Astrocyte (in vitro differentiated cells and primary cell): ENCODE measurements around the gene CASTOR1. TPM values are rescaled to one million over a fixed set of nuclear protein-coding genes. Genes with fewer than 3 reads are reported as not detected.

Source experiments
- DNase-seq: peaks from one replicate; pipeline ENCODE4 v3.0.0-alpha.2; 2010; ENCODE audit warnings: low read depth
- FAIRE-seq: peaks from 2 replicates; lab custom pipeline; 2011; peaks lifted over from hg19 to GRCh38; lab: Jason Lieb, UNC
- H2AFZ ChIP-seq: 2 replicates; pipeline ENCODE4 v1.6.0; 2012; ENCODE audit warnings: low read depth, low read length, inconsistent platforms
- H3K27ac ChIP-seq: 2 replicates; pipeline ENCODE4 v1.5.1; 2011; ENCODE audit warnings: low read depth, low read length, inconsistent platforms
- H3K27me3 ChIP-seq: 2 replicates; pipeline ENCODE4 v1.6.0; 2011; ENCODE audit warnings: low read length, inconsistent platforms; ENCODE audit not compliant: insufficient read depth
- H3K36me3 ChIP-seq: 2 replicates; pipeline ENCODE4 v1.5.1; 2011; ENCODE audit warnings: low read length, inconsistent platforms; ENCODE audit not compliant: insufficient read depth
- H3K4me1 ChIP-seq: 2 replicates; pipeline ENCODE4 v1.5.1; 2011; ENCODE audit warnings: low read length, inconsistent platforms; ENCODE audit not compliant: insufficient read depth
- H3K4me2 ChIP-seq: 2 replicates; pipeline ENCODE4 v1.6.0; 2012; ENCODE audit warnings: low read length, inconsistent platforms
- H3K4me3 ChIP-seq: 2 replicates; pipeline ENCODE4 v1.5.1; 2011; ENCODE audit warnings: low read depth, mild to moderate bottlenecking, low read length, inconsistent platforms; ENCODE audit not compliant: insufficient read depth
- H3K79me2 ChIP-seq: 2 replicates; pipeline ENCODE4 v1.6.0; 2012; ENCODE audit warnings: mild to moderate bottlenecking, low read length, inconsistent platforms; ENCODE audit not compliant: insufficient read depth
- H3K9ac ChIP-seq: 2 replicates; pipeline ENCODE4 v1.6.0; 2012; ENCODE audit warnings: mild to moderate bottlenecking, low read length, inconsistent platforms
- H3K9me3 ChIP-seq: 2 replicates; pipeline ENCODE4 v1.5.1; 2012; ENCODE audit warnings: low read depth, mild to moderate bottlenecking, low read length, inconsistent platforms; ENCODE audit not compliant: insufficient read depth
- H4K20me1 ChIP-seq: 2 replicates; pipeline ENCODE4 v1.6.0; 2012; ENCODE audit warnings: low read length, inconsistent platforms; ENCODE audit not compliant: insufficient read depth
- H3K27ac Mint-ChIP-seq: one replicate; pipeline ENCODE4 v1.8.0; 2021; ENCODE audit warnings: mild to moderate bottlenecking, mixed read lengths; ENCODE audit not compliant: unreplicated experiment
- H3K27me3 Mint-ChIP-seq: one replicate; pipeline ENCODE4 v1.8.0; 2021; ENCODE audit warnings: low read depth, mixed read lengths; ENCODE audit not compliant: unreplicated experiment
- H3K36me3 Mint-ChIP-seq: one replicate; pipeline ENCODE4 v1.8.0; 2021; ENCODE audit warnings: low read depth, mixed read lengths; ENCODE audit not compliant: unreplicated experiment
- H3K4me1 Mint-ChIP-seq: one replicate; pipeline ENCODE4 v1.8.0; 2021; ENCODE audit warnings: low read depth, mixed read lengths; ENCODE audit not compliant: unreplicated experiment
- H3K4me3 Mint-ChIP-seq: one replicate; pipeline ENCODE4 v1.8.0; 2021; ENCODE audit warnings: mild to moderate bottlenecking, moderate library complexity, mixed read lengths; ENCODE audit not compliant: unreplicated experiment
- H3K9me3 Mint-ChIP-seq: one replicate; pipeline ENCODE4 v1.8.0; 2021; ENCODE audit warnings: mild to moderate bottlenecking, mixed read lengths; ENCODE audit not compliant: unreplicated experiment
- CTCF ChIP-seq: IDR thresholded peaks from 2 replicates; pipeline ENCODE4 v1.5.1; 2011; ENCODE audit warnings: low read depth, mild to moderate bottlenecking, inconsistent platforms, low read length, moderate library complexity; ENCODE audit not compliant: insufficient read depth
- EZH2 ChIP-seq: IDR thresholded peaks from 2 replicates; pipeline ENCODE4 v1.6.1; 2012; ENCODE audit warnings: mild to moderate bottlenecking, low read length, inconsistent platforms; ENCODE audit not compliant: insufficient read depth
- total RNA-seq: library from RNA; stranded (reverse); gene quantifications from 2 replicates; pipeline ENCODE4 v1.2.1, GENCODE V29; 2021

CASTOR1 gene
- total RNA-seq, 1 donor from 2014 or later = 15.2 TPM

DNA sequence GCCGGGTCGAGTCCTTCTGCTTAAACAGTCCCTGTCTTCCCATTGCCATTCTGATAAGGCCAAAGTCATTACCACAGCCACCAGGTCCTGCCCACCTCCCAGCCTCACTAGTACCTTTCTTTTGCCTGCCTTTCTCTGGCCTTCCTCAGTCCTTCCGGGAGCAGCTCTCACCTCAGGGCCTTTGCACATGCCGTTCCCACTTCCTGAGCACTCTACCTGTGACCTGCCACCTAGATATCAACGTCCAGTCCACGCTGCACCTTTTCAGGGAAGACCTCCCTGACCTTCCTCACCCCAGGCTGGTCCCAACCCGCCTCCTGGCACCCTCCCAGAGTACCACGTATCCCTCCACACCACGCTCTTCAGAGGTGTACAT lies 14.9 kb downstream of the CASTOR1 start:
- Histone ChIP-seq H3K36me3 (no peaks in the 10 kb centered on the region), H3K27ac (no peak overlapping the region), H3K27me3 (no peaks in the 10 kb centered on the region), H3K9ac (no peak overlapping the region), H2AFZ (no peak overlapping the region), H3K9me3 (no peaks in the 10 kb centered on the region), H3K79me2 (no peaks in the 10 kb centered on the region), H4K20me1 (no peaks in the 10 kb centered on the region), H3K4me1 (peaks cover 18% of the 10 kb centered on the region), H3K4me2 (no peak overlapping the region), H3K4me3 (no peak overlapping the region)
- no peak overlapping the region for H3K27ac Mint-ChIP-seq
- peaks cover 5% of the 10 kb centered on the region for H3K36me3 Mint-ChIP-seq
- H3K4me3 Mint-ChIP-seq = no peak overlapping the region
- H3K27me3 Mint-ChIP-seq = peaks cover 9% of the 10 kb centered on the region
- no peak for FAIRE-seq
- no peaks in the 10 kb centered on the region for H3K9me3 Mint-ChIP-seq
- DNase-seq = no peak
- peaks cover 14% of the 10 kb centered on the region for H3K4me1 Mint-ChIP-seq
- no peak for TF ChIP-seq EZH2
- TF ChIP-seq CTCF = no peak

- no peak overlapping the region for H3K4me3 ChIP-seq
- Mint-ChIP-seq H3K4me3 (no peak overlapping the region), H3K4me1 (peaks cover 14% of the 10 kb centered on the region), H3K9me3 (no peaks in the 10 kb centered on the region), H3K27me3 (peaks cover 9% of the 10 kb centered on the region), H3K36me3 (peaks cover 5% of the 10 kb centered on the region), H3K27ac (no peak overlapping the region)
- H3K9me3 ChIP-seq = no peaks in the 10 kb centered on the region
- H3K79me2 ChIP-seq = no peaks in the 10 kb centered on the region
- H3K9ac ChIP-seq = no peak overlapping the region
- no peak overlapping the region for H3K27ac ChIP-seq
- H3K36me3 ChIP-seq = no peaks in the 10 kb centered on the region
- DNase-seq (no peak), FAIRE-seq (no peak)
- H4K20me1 ChIP-seq = no peaks in the 10 kb centered on the region
- no peak overlapping the region for H3K4me2 ChIP-seq
- no peaks in the 10 kb centered on the region for H3K27me3 ChIP-seq
- no peak for TF ChIP-seq EZH2
- TF ChIP-seq CTCF = no peak
- no peak overlapping the region for H2AFZ ChIP-seq
- peaks cover 18% of the 10 kb centered on the region for H3K4me1 ChIP-seq
Observed at GRCh38 chr22:30273711-30274436, 15.4 kb downstream of the CASTOR1 start.
